GM21367 (cell line): ENCODE data around the gene ZNF319.

ENCODE experiments used
- ATAC-seq: cut with Tn5 transposase; IDR thresholded peaks from one replicate; pipeline ENCODE4 v1.9.1; 2021; ENCODE audit not compliant: unreplicated experiment

Gene ZNF319

DNA sequence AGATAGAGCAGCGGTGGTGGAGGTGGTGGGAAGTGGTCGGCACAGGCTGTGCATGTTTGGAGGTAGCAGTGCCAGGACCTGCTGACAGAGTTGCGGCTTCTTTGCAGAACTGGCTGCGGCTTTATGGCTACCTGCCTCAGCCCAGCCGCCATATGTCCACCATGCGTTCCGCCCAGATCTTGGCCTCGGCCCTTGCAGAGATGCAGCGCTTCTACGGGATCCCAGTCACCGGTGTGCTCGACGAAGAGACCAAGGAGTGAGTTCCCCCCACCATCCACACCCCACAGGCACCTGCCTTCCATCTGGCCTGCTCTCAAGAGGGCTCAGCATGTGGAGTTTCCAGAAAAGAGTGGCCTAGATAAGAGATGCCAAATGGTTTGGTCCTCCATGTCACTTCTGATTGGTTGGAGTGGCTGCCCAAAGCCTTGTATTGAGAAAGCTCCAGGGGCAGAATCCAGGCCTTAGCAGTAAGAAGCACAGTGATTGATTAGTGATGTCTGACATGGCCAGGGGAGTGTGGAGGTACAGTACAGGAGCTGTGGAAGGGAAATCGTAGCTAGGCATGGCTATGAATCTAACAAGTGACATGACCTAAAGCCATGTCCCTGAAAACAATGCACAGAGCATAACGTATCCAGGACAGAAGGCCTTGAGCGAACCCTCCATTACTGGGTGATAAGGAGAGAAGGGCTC, 37.0 kb upstream of the ZNF319 start:
- ATAC-seq, result no peak

DNA sequence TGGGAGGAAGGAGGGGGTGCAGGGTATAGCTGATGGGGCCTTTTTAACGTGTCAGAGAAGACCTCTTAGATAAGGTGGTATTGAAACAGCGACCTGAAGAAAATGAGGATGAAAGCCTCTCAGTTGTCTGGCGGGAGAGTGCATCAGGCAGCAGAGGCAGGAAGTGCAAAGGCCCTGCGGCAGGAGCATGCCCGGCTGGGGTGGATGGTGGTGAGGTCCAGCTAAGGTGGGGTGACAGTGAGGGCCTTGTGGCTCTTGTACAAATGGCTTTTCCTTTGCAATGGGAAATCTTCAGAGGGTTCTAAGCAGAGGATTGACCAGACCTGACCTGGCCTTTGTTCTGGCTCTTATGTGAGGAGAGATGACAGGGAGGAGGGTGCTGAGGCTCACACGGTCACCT, 36.5 kb upstream of the ZNF319 start:
- ATAC-seq, result no peak

DNA sequence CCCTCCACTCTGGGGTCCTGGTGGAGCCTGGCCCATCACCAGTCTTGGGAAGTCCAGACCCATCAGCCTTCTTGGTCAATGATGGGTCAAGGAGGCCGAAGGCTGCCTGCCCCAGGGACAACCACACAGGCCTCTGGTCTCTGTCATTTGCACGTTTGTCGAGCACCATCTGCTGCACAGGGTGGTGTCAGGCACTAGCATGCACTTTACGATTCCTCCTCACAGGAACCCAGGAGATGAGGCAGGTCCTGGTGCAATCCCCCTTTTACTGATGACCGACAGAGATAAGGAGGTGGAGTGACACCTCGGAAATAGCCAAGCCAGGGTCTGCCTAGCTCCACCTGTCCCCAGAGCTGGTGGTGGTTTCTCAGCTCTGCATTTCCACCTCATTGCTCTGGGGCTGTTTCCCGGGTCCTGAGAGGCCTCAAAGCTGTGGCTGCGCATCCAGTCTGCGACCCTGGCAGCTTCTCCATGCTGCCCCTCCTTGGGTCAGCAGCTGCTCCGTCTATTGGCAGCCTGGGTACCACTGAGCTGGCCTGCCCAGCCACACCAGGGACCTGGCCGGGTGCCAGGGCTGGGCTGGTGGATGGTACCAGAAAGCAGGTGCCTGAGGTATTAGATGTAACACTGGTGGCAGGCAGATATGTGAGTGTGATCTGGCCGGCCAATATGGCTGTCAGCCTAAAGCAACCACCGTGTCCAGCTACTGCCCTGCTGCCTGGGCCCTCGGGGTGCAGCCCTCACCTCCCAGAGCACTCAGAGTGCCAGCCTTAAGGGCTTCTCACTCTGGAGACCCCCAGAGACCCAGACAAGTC, 35.1 kb upstream of the ZNF319 start:
- no peak for ATAC-seq

DNA sequence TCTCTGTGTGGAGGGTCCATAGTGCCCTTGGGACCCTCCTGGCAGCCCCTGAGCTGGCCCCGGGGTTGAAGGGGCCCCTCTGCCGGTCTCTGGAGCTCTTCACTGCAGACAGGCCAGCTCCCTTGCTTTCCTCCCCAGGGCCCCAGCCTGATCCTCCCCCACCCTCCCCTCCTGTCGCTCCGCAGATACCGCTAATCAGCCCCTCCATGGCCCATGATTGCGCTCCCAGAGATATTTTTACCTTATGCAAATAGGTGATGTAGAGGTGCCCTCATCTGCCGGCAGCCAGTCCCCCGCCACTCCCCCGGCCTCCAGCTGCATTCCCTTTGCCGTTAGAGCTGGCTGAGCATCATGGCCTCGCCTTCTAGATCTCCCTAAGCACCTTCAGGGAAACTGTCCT, 34.3 kb upstream of the ZNF319 start:
- ATAC-seq, result no peak

DNA sequence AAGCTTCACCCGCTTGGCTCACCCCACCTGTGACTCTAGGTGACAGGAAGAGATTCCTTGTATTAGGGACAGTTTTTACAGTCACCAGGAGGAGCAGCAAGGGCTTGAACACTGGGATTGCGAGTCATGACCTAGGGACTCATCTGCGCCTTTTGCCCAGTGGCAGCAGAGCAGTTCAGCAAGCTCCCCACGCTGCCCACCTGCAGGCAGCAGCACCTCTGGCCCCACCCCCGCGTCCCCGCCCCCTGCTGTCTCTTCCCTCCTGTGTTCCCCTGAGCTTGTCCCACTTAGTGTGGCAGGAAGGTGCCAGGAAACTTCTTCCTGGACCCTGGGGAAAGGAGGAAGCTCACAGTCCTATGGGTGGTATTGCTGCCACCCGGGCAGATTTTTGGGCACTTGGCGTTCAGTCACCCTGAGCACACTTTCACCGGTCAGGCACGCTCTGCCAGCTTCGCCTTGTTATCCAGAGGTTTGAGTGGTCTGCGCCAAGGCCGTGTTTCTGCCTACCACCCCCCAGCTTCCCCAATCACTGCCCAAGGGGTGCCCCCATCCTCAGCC, 33.7 kb upstream of the ZNF319 start:
- no peak for ATAC-seq

DNA sequence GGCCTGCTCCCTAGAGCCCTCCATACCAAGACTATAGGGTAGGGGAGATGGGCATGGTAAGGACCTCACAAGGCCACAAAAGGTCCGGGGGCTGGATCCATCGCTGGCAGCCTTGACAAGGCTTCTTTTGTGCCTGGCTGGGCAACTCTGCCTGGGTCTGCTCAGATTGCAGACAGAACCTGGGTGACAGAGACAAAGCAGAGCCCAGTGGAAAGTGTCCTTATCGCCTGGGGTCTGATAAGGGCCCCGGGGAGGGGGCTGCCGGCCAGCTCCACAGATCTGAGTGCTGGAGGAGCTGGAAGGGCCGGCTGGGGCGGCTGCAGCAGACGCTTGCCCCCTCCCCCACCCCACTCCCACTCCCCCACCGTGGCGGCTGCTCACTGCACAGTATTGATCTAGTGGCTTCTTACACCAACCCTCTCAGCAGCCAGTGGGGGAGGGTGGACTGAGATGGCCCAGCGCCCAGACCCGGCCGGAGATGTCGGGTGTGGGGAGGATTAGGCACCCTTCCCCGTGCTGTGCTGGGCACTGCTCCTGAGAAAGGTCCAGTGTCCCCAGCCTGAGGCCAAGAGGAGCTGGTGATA, 32.3 kb upstream of the ZNF319 start:
- ATAC-seq, result no peak

DNA sequence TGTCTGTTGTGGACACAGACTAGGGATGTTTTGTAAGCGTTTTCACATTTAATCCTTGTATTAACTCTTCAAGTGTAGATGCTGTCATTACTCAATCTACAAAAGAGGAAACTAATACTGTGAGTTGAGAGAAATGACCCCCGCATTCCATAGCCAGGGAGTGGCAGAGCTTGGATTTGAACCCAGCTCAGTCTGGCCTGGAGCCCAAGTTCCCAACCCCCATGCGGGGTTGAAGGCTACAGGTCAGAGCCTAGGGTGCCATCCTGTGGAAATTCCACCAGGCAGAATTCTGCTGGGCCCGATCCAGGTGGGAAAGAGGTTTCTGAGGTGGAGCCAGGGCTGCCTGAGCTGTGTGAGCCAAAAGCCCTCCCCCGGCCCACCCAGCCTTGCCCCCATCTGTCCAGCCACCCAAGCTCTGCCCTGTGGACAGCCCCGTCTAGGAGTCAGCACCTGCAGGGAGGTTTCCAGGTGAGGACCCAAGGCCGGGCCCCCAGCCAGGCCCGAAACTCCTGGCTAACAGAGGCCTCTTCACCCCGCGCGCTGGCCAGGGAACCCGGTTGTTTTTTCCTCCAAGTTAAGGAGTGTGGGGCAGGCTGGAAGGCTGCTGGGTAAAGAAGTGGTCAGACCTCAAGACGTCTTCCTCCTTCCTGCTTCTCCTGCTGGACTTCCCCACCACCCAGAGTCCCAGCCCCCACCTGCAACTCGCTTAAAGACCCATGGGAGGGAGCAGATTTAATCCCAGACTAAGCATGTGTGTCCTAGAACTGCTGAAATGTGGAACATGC, 30.7 kb upstream of the ZNF319 start:
- ATAC-seq, result no peak

DNA sequence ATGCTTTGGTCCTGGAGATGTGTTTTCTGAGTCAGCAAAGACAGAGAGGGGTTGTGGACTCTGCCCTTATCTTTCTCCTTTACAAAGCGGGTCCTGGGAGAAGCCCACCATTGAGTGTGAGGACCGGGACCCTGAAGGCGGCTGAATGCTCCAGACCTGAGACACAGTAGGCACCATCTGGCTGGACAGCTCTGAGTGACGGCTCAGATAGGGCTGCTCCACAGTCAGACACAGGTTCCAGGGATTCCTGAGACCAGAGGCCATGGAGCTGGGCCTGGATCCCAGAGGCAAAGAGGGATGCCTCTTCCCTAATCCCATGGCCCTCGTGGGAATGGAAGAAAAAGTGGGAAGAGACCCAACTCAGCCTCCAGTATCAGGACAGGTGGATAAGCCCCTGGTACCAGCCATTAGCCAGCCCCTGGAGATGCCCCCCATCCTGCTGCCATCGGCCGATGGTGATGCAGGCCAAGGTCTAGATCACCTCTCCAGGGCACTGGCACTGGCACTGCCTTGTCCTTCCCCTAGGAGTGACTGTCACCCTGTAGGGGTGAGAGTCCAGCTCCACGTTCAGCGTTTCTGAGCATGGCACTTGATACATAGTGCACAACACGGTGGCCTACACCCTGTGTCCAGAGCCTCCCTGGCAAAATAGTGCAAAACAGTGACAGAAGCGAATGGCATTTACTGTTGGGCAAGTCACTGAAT, 29.8 kb upstream of the ZNF319 start:
- no peak for ATAC-seq

DNA sequence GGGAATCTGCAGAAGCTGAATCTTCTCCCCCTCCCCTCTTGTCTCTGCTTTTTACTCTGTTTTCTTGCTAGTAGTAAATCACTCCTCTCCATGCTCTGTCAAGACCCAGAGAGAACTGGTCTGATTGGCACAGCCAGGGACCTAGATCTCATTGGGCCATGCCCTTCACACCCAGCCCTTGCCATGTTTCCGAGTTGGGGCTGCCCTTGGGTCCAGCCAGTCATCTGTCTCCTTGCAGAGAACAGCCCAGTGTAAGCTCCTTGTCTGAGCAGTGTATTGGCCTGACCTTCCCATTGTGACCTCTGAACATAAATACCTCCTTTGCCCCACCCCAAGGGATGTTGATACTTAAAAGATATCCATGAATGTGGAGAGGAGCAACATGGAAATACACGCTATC, 28.9 kb upstream of the ZNF319 start:
- no peak for ATAC-seq

DNA sequence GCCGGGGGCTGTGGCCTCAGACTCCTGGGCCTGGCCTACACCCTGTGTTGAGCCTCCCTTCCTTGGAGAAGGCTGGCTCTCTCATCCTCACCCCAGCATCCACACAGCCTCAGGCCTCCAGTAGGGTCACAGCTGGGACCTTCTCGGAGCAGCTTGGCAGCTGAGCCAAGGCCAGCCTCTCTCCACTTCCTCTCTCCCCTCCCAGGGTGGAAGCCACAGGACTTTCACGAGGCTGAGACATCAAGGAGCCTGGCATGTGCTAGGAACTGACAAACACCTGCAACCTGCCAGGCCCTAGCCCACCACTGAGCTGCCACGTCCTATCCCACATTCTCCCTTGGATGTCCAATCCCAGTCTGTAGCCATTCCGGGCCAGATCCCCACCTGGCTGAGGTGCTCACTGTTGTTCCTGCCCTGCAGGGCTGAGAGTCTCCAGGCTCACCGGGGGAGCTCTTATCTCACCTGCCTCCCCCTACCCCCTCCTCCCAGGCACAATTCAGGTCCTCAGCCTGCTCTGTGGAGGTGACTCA, 28.1 kb upstream of the ZNF319 start:
- no peak for ATAC-seq

DNA sequence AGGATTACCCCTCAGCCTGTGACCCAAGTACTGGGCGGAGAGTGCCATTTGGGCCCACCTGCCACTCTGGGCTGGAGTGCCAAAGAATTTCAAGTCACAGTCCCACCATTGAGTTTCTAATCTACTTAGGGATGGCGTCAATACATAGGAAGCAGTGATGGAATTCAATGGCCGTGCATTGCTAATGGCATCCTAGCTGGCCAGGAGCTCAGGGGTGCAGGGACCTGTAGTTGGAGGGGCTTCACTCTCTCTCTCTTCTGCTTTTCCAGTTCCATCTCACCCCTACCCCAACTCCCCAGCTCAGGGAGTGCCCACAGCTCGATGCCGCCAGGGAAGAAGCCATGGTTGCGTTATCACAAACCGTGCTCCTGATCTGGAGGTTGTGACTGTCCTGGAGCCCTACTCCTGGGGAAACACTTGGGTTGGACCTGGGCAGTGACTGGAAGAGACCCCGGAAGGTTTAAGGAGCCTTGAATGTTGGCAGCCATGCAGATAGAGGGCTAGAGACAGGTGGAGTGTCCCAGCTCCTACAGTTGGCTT, 27.5 kb upstream of the ZNF319 start:
- no peak for ATAC-seq

DNA sequence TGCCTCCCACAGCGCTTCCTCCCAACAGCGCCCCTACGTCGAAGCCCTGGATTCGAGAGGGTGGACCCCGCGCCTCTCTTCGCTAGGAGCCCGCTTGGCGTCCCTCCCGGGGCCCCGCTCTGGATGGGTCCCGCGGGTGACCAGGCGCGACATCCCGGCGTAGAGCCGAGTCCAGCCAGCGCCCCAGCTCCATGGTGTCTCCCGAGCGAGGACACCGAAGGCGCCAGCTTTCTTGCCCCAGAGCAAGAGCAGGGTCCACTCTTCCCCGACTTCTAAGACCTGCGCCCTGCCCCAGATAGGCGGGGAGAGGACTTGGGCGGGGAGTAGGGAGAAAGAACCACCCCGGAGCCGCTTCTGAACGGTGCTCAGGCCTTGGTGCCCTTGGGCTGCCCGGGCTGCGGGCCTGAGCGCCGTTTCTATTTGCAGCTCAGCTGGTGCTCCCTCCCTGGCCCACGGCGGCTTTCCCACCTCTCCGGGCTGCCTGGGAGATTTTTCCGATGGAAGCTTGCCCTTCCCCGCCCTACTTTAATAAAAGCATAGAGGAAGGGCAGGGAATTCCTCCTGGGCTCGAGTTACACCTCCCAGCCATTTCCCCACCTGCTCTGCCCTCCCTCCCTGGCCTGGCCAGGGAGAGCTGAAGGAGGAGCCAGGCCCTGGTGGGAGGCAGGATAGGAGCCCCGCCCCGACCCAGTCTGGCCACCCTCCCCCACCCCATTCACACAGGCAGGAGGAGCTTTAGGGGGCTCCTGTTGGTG, 26.9 kb upstream of the ZNF319 start:
- ATAC-seq, result no peak

DNA sequence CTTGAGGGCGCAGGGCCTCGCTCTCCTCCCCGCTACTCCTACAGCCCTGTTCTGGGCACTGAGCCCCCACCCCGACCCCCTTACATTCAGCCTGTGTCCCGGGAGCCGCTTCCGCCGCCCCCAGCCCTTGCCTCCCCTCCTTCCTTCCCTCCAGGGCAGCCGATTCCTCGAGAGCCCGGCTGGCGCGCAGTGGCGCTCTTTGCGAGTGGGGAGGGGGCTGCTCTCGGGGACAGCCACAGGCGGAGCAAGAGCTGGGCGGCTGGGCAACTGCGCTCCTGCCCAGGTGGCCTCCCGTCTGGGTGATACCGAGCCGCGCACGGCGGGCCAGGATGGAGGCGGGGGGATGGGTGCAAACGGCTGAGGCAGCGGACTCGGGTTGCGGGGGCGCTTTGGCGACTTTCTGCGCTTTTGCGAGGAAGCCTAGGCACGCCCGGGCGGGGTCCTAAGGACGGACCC, 26.3 kb upstream of the ZNF319 start:
- no peak for ATAC-seq

DNA sequence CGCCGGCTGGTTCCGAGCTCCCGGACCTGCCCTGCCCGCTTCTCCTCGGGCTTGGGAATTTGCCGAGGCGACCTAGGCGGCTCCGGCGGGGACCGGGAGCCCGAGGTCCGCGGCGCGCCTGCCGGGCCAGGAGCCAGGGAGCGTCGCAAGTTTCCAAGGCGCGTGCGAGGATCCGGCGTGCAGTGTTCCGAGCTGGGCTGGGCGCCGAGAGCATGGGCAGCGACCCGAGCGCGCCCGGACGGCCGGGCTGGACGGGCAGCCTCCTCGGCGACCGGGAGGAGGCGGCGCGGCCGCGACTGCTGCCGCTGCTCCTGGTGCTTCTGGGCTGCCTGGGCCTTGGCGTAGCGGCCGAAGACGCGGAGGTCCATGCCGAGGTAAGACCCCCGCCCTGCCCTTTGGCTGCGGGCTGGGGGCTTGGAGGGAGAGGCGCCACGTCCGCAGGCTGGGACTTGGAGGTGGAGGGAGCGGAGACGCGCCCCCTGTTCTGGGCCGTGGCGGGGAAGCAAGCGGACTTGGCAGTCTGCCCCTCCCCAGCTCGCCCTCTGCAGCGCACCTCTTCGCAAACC, 25.8 kb upstream of the ZNF319 start:
- ATAC-seq, result no peak

DNA sequence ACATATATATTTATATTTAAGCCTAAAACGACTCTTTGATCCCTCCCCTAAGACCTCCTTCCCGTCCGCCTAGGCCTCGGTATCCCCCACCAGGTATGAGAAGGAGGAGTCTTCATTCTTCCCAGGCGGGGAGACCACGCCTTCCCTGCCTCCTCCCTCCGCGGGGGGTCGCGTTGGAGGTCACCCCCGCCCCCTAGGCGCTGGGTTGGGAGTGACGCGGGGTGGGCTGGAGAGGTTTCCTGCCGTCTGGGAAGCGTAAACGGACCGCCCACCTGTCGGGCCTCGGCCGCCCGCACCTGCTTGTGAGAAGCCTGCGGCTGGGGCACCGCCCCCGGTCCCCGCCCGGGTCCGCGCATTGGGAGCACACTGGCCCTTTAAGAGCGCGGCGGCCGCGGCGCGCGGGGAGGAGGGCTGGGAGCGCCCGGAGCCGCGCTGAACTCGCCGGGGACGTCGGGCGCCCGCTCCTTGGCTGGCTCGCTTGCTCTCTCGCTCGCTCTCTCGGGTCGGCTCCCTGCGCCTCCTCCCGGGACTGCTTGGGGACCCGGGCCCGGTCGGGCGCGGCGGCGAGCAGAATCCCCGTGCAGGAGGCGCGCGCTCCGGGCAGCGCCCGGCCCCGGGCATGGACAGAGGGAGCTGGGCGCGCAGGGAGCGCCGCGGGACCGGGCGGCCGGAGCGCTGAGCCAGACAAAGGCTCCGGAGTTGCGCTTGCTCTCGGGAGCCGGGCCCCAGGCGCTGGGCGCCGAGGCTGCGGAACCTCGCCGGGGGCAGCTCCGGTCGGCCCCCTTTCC, 25.1 kb upstream of the ZNF319 start, which contains the start of gene MMP15:
MMP15 (plus strand) TSS at position 404 of the 788 bp plus-strand sequence. CDS start 597 bp downstream, outside the sequence.
- peak; percentile 51 for ATAC-seq

DNA sequence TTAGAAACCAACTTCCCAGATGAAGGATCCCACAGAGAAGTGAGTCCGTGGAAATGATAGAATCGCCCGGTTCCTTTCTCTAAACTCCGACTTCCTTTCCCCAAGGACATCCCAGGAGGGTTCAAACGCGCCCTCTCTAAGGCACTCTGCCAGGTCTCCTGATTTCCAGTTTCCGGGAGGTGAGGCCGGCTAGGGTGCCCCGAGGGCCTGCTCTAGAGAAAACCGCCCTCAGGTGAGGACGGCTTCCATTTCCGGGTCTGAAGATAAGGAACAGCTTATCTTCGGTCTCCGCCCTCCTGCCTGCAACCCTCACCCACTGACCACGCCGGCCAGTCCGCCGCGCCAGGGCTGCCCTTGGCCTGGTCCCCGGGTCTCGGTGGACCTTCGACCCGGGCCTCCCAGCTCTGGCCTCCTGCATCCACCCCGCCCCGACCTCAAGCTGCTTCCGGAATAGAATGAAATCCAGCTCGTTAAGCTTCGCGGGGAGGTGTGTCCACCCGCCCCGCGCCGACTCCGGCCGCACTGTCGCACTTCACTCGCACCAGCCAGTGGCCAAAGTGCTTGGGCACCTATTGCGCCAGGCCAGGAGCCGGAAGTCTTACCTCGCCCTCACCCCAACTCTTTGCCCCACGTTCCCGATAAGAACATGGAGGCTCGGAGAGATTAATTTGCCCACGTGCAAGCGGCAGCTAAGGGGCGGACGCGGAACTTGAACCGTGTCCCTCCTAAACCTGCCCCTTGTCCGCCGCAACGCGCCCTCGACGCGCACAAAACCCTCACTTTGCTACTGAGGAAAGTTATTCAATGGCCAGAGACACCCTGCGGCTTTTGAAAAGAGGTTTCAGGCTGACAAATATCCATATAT, 24.2 kb upstream of the ZNF319 start:
- no peak for ATAC-seq
